Stimulated activated CD8-positive, alpha-beta memory T cell treated with anti-CD3 and anti-CD28 coated beads, Interleukin-12 subunit alpha, Interleukin-12 subunit beta, amount 100 ng/mL, for 1 hour (primary cell): ENCODE measurements around the gene SLC46A1.

Experiments
- DNase-seq: peaks from one replicate; pipeline ENCODE4 v3.0.0-alpha.2; 2020; ENCODE audit warnings: low read depth

SLC46A1 gene

DNA sequence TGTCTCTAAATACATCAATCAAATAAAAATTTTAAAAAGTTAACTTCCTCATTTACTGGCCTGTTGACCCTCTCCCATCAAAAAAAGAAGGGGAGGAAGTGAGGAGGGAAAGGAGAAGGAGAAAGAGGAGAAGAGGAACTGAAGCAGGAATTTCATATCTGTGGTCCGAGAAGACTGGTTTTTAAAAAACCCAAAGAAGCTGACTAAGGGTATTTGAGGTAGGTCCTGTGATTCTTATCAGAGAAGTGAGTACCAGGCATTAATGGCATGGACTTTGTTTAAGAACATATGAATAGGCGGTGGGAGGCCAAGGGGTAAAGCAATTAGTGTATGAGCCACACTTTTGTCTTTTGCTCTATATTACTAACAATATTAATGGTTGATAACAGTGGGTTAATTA is 2.0 kb downstream of the SLC46A1 start:
- DNase-seq, result no peak

DNA sequence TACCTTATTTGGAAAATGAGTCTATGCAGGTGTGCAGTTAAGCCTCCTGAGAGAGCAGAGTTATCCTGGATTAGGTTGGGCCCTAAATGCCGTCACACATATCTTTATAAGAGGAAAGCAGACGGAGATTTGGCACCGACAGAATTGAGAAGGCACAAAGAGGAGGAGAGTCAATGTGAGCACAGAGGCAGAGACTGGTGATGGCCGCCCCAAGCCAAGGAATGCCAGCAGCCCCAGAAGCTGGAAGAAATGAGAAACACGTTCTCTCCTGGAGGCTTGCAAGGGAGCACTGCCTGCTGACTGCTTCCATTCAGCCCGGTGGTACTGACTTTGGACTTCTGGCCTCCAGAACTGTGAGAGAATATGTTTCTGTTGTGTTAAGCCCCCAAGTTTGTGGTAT is 3.2 kb downstream of the SLC46A1 start:
- no peak for DNase-seq

DNA sequence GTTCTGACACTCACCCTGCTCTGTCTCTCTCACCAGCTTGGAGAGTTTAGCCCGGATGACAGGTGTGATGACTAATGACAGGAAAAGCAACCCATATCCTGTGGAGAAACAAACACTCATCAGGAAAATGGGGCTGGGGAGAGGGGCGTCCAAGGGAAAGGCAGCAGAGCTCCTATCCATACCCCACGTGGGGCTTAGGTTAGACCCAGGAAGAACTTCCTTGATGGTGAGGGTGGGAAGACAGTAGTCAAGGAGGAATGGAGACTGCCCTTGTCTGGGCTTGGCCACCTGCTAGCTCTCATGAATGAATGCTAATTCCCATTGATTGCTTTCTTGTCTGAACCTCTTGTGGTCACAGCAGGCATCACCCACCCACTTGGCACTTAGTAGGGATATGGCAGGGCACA is 3.8 kb downstream of the SLC46A1 start:
- no peak for DNase-seq

DNA sequence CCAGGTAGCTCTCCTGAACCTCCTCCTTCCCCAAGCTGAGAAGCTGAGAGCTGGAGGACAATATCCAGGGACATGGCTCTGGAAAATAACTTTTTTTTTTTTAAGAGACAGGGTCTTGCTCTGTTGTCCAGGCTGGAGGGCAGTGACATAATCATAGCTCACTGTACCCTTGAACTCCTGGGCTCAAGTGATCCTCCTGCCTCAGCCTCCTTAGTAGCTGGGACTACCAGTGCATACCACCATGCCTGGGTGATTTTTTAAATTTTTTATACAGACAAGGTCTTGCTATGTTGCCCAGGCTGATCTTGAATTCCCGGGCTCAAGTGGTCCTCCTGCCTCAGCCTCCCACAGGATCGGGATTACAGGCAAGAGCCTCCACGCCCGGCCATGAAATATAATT is 6.2 kb downstream of the SLC46A1 start:
- no peak for DNase-seq

DNA sequence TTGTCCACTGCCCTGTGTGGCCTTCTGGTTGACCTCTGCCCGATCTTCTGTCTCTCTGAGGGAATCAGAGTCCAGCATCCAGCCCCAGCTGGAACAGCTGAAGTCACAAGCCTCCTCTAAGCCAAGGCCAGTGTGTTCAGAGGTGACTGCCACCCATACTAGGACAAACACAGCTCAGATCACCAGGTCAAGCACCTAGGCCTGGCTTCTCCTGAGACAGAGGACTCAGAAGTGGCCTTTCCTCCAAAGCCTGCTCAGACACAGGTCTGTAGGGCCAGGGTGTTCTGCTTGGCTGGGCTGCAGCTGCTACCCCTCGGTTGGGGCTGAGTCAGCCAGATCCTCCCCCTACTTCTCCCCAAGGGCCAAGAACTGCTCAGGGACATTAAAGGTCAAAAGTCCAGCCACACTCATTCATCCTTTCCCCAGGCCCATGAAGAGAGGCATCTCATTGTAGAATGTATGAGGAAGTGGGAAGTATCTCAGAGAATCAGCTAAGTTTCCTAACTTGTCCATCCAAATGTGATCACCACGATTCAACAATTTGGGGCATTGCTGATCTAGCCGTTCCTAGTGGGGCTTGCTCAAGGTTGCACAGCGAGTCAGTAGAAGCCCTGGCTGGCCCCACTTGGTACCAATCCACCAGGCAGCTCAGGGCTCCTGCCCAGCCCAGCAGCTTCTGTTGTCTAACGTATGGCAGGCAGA is 7.6 kb downstream of the SLC46A1 start:
- DNase-seq, result no peak

DNA sequence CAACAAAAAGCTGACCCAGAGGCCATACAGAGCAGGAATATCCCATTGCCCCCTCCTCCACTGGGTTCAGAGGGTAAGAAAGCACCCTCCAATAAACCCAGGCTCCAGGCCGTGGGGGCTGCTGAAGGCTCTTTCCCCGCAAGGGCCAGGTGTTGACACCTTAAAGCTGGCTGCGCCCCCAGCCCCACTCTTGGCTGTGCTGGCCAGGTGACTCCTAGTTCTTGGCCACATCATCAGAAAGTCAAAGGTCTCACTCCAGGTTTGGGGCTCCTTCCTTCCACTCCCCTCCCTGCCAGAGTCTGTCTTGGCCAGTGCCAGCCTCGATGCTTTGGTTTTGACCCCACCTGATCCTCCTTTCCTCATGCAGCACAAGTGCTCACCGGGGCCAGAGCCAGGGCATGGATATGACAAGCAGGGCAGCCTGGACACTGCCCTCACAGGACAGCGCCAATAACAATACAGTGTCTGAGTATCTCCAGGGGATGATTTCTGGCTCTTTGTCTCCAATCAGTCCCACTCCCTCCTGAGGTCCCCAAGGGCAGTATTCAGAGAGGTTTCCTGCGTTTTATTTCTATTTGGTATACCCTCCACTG is 8.2 kb downstream of the SLC46A1 start:
- DNase-seq, result no peak

DNA sequence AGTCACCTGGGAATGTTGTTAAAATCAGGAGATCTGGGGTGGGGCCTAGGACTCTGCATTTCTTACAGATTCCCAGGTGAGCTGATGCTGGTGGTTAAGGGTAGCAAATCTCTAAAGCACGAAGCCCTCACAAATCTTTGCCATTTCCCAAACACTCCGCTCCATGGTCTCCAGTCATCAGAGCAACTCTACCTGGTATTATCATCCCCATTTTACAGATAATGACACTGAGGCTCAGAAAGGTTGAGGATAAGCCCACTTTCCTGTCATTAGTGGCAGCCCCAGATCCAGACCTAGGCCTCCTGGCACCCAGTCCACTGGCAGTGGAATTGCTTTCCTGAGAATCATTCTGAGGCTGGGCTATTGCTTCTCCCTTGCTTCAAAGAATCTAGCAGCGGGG is 8.7 kb downstream of the SLC46A1 start:
- DNase-seq, result no peak

DNA sequence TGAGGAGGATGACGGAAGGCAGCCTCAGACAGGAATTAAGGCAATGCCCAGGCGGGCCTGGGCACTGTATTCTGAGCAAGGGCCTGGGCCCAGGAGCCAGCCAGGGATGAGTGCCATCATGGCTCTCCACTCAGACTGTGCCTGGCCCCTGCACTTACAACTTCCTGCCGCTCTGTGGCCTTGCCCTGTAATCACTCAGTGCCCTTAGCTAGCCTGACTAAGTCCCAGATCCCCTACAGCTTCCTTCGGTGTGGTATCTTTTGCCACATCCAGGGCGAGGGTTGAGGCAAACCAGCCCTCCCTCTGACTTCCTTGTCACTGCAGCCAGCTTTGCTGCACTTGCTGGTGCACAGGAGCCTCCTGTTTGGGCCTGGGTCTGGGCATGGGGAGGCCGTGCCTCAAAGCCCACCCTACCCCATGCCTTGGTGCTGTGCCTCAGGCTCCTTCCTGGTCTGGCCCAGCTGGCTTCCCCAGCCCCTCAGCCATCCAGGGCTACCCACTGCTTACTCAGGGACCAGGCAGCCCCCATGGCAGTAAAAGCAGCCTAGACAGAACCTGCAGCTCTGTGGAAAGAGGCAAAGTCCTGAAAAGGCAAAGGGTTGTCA is 9.3 kb downstream of the SLC46A1 start:
- DNase-seq, result no peak

DNA sequence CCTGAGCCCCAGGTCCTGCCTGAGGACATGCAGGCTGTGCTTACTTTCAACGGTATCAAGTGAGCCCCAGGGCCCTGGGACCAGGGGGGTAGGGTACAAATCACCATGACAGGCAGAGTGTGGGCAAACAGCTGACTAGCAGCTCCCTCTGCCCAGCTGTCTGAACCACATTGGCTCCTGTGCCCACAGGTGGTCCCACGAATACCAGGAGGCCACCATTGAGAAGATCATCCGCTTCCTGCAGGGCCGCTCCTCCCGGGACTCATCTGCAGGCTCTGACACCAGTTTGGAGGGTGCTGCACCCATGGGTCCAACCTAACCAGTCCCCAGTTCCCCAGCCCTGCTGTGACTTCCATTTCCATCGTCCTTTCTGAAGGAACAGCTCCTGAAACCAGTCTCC is 10.0 kb downstream of the SLC46A1 start:
- DNase-seq, result no peak

DNA sequence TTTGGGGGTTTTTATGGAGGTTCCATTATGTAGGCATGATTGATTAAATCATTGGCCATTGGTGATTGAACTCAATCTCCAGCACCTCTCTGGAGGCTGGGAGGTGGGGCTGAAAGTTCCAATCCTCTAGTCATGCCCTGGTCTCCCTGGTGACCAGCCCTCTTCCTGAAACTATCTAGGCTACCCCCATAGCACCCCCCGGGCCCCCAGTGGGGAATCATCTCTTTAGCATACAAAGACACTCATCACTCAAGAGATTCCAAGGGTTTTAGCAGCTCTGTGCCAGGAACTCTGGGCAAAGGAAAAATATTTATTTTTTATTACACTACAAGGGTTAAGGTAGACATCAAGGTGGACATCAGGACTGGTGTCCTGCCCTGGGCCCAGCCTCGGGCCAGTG is 10.6 kb downstream of the SLC46A1 start:
- DNase-seq, result no peak

DNA sequence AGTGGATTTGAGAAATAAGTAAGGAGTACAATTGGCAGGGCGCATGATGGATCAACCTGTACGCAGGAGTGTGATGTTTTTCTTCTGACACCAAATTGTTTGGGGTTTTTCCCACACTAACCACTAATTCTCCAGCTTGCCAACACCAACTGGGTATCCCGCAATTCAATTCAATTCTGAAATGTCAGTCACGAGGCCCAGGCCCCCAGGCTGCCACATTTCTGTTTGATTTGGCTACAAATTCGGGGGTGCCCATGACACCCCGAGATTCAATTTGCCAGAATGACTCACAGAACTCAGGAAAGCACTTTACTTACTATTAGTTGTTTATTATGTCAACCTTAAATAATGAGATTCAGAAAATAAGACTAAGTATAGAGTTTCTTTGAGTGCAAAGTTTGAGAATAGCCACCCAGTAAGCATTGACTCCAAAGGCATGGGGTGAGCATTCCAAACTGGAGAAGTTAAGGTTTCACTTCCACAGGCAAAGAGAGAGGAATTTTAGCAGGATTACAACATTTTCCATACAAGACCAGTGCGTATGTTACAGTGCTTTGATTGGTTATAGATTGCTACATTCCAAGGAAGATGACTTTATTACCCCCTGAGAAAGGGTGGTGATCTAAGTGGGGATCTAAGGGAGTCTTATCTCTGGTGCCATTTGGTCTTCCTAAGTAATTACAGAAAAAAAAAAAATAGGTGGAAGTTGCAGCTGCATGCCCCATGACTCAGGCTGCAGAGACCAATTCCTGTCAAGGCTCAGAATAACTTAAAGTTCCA is 11.5 kb downstream of the SLC46A1 start:
- no peak for DNase-seq

DNA sequence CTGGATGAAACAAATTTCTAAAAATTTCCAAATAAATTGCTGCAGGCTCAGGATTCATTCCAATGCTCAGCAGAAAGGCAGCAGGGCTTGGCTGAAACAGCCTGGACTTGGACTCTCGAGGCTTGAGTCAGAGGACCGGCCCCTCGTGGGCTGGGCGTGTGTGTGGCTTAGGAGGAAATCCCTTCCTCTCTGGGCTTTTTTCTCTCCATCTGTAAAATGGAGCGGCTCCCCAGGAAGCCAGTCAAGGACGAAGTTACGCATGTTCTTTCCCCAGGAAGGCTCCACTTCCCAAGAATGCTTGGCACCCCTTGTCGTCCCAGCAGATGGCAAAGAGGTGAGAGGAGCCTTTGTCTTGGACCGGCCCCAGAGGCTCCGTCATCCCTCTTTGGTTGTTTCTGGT is 13.5 kb downstream of the SLC46A1 start:
- no peak for DNase-seq

DNA sequence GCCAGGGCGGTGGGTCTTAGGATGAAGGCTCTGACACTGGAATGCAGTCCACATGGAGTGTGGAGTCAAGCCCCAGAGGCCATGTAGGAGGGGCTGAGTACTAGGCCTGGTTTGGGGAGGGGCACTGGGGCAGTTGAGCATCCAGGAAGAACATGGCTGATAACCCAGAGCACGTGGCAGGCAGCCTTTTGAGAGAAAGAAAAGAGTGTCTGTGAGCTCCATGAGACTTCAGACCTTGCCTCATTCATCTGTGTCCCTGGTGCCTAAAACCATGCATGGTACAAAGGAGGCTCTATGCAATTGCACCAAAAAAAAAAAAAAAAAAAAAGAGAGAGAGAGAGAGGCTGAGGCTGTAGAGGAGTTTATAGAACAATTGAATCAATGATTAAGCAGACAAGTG is 14.6 kb downstream of the SLC46A1 start:
- no peak for DNase-seq

DNA sequence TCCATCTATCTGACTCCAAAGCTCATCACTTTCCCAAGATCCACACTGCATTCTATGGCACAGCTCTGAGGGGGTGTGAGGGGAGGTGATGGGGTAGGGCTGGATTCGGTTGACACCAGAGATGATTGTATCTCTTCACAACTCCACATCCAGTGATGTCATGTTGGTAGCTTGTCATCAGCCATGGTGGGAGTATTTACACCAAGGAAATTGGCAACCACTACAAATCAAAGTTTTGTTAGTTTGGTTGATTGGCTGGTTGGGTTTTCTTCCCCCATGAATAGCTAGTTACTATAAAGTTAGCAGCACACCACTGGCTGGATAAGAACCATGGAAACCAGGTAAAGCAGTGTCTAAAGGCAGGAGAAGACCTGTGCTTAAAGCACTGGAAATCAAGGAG is 15.0 kb downstream of the SLC46A1 start:
- no peak for DNase-seq

DNA sequence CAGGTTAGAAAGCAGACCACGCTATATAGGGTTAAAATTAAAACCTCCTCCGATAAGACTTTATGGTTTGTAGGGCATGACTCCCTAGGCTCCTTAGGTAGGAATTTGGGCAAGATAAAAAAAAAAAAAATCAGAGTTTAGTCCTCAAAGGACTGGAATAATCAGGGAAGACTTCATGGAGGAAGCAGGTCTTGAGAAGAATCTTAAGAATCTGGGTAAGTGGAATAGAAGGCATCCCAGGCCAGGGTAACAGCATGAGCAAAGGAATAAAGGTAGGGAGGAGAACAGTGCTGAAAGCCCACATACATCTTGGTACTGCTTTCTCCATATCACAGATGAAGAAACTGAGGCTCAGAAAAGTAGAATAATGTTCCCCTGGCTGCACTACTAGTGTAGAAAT is 15.4 kb downstream of the SLC46A1 start:
- DNase-seq, result no peak

DNA sequence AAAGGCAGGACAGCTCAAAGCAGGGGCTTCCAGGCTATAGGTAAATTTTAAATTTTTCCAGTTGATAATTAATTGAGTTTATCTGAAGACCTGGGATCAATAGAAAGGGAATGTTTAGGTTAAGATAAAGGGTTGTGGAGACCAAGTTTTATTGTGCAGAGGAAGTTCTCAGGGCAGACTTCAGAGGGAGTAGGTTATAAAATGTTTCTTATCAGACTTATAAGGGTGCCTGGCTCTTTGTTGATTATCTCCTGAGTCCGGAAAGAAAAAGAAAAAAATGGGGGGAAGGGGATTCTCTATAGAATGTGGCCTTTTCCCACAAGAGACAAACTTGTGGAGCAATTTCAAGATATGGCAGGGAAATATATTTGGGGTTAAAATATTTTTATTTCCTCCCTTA is 15.9 kb downstream of the SLC46A1 start:
- no peak for DNase-seq

DNA sequence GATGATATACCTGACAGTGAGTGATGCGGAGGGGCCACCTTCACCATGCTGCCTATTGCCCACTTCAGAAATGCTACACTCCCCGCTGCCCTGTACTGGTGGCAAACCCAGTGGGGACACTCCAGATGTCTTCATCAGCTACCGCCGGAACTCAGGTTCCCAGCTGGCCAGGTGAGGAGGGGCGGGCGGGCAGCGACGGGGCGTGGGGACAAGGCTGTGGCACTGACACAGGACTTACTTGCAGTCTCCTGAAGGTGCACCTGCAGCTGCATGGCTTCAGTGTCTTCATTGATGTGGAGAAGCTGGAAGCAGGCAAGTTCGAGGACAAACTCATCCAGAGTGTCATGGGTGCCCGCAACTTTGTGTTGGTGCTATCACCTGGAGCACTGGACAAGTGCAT is 17.9 kb downstream of the SLC46A1 start:
- DNase-seq, result no peak

DNA sequence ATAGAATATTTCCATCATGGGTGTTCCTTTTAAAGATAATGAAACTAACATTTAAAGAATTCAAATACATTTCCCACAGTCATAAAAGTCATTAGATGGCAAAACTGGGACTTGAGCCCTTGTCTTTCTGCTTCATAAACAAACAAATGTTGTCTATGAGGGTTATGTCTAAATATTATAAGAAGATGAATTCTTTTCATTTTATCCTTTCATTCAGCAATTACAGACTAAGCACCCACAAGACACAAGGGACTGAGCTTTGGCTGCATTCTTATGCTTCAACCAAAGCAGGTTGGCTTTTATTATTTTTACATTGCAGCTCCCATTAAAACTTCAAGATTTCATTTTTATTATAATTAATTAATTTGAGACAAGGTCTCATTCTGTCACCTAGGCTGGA is 19.6 kb downstream of the SLC46A1 start:
- DNase-seq, result no peak

DNA sequence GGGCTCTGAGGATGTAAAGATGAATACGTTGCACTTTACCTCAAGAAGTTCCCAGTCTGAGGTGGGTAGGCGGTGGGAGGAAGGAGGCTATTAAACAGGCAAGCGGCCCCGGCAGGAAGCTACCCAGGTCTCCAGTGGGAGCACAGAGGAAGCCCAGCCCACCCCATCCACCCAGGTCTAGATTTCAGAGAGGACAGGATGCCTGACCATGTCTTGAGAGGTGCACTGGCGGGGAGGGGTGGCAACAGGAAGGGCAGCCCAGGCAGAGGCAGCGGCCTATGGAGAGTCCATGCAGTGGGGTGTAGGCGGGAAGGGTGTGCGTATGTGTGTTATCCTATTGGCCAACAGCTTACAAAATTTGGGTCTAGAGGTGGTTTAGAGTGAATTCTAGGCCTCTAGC is 20.6 kb downstream of the SLC46A1 start:
- no peak for DNase-seq

DNA sequence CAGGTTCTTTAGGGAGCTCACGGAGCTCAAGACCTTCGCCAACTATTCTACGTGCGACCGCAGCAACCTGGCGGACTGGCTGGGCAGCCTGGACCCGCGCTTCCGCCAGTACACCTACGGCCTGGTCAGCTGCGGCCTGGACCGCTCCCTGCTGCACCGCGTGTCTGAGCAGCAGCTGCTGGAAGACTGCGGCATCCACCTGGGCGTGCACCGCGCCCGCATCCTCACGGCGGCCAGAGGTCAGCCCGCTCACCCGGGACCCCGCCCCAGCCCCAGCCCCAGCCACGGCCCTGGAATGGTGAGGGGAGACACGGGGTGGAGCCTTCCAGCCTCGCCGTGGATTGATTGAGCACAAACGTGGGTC is 21.0 kb downstream of the SLC46A1 start:
- DNase-seq, result no peak

DNA sequence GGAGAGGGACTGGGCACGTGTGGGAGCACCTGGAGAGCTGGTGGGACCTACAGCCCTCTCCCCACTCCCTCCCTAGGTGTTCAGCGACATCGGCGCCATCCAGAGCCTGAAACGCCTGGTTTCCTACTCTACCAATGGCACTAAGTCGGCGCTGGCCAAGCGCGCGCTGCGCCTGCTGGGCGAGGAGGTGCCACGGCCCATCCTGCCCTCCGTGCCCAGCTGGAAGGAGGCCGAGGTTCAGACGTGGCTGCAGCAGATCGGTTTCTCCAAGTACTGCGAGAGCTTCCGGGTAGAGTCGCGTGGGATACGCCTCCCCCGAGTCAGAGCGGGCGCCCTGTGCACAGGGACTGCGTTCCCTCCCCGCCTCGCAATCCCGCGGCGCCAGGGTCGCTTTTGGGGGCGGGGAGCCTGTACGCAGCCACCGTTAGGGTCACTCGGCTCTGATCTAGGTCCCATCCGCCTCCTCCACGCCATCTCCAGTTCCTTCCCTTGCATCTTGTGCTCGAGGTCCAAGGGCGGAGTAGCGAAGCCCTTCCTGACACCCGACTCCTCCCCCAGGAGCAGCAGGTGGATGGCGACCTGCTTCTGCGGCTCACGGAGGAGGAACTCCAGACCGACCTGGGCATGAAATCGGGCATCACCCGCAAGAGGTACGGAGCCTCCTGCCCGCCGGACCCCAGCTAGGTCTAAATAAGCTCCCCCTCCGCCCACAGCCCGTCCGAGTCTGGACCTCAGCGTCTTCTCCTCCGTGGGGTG is 21.6 kb downstream of the SLC46A1 start:
- peak; percentile 45 for DNase-seq

DNA sequence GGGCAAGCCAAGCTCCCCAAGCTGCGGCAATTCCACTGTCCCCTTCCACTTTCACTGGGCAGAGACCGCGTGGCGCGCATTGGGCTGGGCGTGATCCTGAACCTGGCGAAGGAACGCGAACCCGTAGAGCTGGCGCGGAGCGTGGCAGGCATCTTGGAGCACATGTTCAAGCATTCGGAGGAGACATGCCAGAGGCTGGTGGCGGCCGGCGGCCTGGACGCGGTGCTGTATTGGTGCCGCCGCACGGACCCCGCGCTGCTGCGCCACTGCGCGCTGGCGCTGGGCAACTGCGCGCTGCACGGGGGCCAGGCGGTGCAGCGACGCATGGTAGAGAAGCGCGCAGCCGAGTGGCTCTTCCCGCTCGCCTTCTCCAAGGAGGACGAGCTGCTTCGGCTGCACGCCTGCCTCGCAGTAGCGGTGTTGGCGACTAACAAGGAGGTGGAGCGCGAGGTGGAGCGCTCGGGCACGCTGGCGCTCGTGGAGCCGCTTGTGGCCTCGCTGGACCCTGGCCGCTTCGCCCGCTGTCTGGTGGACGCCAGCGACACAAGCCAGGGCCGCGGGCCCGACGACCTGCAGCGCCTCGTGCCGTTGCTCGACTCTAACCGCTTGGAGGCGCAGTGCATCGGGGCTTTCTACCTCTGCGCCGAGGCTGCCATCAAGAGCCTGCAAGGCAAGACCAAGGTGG is 24.7 kb downstream of the SLC46A1 start:
- no peak for DNase-seq
